HL-60/S4 treated with phorbol 12-myristate 13-acetate at 8.2 ng/mL for 4 days and 3 days (cell line): Measurements from ENCODE around the gene KIF26B.

Experiments used
- in situ Hi-C: fragments of 300-500 bp; cut with MboI; formaldehyde crosslinking; loops from 2 replicates; pipeline ENCODE4 v1.15.0; 2022; ENCODE audit warnings: low sequenced_read_pairs

The KIF26B gene

DNA sequence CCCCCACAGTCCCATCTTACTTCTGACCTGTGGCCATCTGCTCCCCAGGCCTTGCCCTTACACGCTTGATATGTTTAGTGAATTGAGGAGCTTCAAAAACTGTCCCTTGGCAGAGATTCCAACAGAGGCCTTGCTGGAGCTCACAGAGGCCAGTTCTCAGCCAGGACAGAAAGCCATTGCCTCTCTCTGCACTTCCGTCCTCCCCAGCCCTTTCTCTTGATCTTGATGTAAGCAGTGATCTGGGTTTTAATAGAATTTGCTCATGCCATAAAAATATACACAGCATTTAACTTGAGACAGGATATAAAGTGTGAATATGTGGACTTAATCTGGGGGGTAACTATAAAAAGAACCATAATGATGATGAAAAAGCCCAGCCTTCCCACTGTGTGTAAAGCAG, 453.5 kb downstream of the KIF26B start:
- in situ Hi-C loops, result no loop called here

DNA sequence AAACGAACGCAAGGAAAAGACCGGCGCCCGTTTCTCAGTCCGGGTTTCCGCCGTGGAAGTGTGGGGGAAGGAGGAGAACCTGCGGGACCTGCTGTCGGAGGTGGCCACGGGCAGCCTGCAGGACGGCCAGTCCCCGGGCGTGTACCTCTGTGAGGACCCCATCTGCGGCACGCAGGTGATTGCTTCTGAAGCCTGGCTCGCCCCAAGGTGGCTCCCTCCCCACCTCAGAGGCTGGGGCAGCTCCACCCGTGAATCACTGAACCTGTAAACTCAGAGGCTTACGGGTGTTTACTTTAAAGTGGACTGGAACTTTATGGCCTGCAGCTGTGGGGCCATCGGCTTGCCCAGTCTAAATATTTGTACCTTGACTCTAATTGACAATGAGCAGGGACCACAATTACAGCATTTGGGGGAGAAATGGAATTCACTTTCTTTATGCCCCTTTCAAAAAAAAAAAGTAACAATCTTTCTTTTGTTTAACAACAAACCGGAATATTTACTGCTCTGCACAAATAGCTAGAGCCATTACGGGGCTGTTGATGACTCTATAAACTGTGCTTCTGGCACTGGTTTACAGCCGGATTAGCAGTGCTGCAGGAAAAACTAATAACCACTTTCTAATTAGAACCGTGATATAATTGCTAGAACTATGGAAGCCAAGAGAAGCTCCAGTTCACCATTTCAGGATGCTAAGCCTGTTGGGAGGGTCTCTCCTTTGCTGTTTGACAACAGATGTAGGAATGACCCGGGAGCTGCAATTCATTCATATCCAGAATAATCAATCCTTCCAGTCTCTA, 454.8 kb downstream of the KIF26B start:
- in situ Hi-C loops, result no loop called here

DNA sequence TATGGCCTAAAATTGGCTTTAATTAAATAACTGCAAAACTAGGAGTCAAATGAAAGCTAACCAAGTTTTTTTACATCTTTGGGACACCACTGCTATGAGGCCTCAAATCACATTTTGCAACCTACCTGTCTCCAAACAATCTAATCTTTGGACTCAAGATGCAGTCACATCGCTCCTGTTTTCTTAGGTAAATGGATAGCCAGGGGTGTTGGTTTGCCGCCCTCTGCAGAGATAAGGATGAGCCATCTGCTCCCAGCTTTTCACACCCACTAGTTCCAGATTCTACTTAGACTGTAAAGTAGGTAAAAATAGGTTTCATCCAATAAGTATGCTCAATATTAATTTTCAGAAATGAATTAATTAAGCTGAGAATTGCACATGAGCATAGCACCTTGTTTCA, 456.5 kb downstream of the KIF26B start:
- in situ Hi-C loops, result no loop called here

DNA sequence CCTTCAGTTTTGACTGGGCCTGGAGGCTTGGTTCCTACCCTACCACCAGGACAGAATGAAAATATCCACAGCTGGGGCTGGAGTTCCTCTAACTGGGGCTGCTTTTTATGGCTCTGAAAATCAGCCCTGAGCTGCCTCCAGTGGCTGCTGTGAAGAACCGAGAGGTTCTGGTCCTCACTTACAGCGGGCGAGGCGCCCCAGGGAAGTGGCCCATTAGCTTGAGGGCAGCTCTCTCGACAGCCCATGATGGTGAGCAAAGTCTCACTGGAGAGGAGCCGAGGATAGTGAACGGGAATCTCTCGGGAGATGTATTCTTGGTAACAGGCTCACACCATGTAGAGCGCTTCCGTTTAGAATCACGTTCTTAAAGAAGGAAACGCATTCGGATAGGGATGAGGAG, 459.7 kb downstream of the KIF26B start:
- in situ Hi-C loops, result no loop called here

DNA sequence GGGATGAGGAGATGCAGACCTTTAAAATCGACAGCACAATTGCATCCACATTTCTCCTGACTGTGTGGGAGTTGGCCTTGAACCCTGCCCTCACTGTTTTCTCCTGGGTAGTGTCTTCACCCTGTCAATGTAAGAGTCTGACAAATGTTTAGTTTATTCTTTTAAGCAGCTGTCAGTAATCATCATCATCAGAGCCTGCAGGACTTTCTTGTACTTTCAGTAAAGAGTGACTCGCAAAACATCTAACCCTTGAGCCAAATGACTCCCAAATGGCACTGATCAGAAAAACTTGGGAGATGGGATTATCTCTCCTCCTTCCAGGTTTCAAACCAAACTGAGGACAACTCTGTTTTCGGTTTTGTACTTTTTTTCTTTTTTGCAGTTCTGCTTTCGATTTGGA, 460.2 kb downstream of the KIF26B start:
- in situ Hi-C loops, result no loop called here

DNA sequence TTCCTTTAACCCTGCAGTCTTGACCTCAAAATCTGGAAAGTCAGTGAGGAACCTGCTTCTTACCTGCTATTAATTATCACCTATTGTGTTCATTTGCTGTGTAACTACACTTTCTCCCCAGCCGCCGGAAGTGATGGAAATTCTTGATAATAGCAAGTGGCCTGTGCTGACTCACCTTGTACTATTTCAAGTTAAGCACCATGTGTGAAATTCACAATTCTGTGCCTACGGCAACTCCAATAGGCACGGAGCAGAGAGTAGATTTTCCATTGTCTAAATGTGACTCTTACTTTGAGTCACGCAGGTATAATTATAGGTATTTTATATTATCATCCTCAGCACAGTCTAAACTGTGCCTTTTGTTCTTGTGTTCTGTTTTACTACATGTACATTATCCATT, 466.8 kb downstream of the KIF26B start:
- in situ Hi-C loops, result no loop called here

DNA sequence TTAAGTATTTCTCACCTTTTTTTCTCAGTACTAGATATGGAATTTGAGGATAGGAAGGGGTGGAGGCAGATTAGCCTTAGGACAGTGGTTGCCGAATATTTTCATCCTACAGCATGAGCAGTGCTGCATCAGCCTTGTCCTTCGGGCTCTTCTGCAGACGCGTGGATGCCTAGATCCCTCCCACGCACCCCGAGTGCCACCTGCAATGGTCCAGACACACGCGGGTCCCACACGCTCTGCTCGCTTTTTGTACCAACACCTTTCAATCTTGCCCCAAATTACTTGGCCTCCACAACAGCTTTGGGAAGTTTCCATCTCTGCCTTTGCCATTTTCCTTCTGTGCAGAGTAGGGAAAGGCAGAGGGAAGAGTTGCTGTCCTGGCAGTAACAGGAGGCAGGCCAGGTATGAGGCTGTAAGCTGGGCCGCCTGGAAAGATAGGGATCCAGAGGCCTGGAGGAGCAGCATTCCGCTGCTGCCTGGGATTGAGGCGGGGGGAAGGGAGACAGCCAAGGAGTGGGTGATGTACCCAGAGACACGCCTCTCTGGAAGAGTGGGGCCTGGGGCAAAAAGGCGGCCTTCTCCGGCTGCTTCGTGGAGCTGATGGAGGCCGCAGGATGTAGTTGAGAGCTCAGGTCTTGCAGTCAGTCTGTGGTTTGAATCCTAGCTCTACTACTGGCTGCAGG, 467.7 kb downstream of the KIF26B start:
- in situ Hi-C loops, result no loop called here

DNA sequence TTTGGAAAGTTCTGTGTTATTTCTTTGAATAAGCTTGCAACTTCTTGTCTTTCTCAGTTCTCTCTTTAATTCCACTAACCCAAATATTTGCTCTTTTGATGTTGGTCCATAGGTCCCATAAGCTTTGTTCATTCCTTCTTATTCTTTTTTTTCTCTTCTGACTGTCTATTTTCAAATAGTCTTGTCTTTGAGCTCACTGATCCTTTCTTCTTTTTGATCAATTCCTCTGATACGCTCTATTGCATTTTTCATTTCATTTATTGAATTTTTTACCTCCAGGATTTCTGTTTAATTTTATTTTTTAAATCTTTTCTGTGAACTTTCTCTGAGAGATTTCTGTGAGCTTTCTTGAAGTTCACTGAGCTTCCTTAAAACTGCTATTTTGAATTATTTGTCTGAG, 486.6 kb downstream of the KIF26B start:
- in situ Hi-C loops, result no loop called here

DNA sequence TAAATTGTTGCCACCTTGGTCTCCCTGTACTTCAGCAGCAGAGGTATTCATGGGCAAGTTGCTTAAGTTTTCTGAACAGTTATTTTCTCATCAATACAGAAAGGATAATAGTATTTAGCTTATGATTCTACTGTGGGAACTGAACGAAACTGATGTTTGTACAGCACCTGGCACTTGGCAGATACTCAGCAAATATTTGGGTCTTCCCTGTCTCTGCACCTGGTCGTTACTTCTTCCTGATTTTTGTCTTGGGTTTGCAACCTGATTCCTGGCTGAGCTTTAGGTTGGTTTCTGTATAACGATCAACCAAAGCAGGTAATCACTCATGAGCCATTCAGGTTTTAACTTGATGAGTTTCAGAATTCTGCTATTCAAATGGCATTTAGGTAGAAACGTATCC, 490.6 kb downstream of the KIF26B start:
- in situ Hi-C loops, result no loop called here

DNA sequence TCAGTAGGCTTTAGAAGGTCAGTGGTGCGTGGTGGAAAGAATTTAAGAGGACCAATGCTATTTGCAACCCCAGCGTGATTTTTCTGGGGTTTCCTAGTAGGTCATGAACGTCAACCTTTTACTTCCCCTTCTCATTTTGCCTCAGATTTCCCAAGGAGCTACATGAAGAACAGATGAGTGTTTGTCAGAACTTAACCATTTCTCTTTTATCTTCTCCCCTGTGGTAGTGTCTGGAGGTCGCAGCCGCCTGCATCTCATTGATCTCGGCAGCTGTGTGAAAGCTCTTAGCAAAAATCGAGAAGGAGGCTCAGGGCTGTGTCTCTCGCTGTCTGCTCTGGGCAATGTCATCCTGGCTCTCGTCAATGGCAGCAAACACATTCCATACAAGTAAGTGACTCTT, 491.1 kb downstream of the KIF26B start:
- in situ Hi-C loops, result no loop called here

DNA sequence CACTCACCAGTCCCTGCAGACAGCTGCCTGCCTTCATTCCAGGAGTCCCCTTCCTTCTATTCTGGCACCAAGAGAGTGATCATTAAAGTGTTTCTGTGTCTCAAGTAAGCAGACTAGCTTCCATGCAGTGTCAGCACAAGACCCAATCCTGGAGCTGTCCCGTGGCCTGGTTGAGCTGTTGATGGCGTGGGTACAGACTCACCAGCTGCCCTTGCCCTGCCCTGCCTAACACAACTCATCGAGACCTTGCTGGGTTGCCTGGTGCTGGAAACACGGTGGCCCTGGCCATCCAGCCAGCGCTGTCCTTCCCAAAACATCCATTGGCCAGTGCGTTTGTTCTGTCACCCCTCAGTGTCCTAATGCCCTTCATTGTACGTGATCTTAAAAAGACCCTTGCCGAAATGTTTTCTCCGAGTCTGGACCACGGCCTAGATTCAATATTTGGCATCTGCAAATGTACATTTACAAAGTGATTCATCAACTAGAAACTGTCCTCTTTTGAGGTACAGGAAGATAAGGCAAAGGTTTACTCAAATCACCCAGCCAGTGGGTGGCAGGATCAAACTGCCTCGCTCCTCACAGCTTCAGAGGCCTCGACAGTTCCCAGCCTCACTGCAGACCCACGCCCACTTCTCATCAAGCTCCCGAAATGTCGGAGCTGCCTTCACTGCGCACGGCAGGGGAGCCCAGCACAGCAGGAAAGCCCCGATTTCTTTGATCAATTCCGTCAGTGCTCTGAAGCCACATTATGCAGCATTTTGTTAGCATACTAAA, 494.2 kb downstream of the KIF26B start:
- in situ Hi-C loops, result no loop called here

DNA sequence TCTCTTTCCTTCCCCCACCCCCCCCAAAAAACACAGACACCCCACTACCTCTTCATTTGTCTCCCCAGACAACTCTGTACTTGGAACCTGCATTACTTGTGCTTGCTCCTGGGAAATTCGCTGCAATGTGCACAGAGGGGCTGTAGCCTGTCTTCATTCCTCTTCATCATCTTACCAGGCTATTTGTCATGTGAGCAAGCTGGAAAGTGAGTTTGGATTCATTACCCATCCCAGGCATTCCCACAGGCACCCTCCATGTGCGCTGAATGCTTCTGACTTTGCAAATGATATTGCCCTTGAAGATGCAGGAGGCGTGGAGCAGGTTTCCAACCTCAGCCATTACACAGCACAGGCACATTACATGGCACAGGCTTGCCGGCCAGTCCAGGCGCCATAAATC, 494.9 kb downstream of the KIF26B start:
- in situ Hi-C loops, result no loop called here

DNA sequence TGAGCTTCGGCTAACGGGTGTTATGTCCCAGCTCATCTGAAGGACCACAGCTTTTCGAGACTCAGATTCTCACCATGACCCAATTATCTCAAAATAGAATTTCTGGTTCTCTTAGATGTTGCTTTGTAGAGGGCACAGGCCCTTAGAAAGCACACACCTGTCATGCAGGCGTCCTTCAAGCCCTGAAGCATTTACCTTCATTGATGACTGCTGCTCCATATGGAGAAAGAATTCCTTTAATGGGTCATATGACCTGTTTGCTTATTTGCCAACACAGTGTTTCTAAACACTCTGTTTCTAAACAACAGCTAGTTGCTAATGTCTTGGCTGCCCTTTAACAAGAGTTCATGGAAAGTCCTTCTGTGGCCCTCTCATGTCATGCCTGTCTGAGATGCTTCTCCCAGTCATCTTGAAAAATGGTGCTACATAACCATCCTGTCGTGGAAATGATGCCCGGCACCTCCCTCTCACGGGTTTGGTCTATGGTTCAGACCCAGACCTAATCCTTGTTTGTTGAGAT, 495.7 kb downstream of the KIF26B start:
- in situ Hi-C loops, result no loop called here

DNA sequence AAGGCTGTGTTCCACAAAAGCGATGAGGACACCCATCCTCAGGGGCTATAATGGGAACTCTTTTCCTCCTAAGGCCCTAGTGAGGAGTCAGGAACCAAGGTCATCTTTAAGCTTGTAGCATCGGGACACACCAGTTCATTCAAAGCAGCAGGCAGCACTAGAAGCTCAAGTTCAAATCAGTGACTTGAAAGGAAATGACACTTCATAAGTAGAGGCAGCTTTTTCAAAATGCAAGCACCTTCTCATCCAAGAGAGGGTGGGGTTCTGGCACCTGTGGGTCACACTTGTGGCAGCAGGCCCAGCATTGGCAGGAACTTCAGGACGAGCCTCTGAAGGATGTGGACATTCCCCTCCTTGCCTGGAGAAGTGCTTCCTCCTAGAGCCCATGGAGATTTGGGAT, 496.3 kb downstream of the KIF26B start:
- in situ Hi-C loops, result no loop called here

DNA sequence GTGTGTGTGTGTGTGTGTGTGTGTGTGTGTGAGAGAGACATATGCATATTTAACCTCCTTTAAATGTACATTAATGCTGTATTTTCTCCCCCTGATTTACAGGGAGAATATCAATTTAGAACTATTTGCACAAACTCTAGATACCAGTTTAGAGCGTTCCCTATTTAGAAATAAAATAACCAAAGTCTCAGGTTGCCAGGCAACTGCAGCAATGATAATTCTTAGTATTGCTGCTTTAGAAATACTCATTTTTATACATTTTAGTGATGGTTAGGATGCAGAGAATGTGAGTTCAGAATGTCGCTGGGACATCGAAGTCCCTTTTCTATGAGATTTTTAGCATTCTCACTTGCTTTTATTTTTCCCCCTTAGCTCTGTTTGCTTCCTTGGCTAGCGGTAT, 497.3 kb downstream of the KIF26B start:
- in situ Hi-C loops, result no loop called here

DNA sequence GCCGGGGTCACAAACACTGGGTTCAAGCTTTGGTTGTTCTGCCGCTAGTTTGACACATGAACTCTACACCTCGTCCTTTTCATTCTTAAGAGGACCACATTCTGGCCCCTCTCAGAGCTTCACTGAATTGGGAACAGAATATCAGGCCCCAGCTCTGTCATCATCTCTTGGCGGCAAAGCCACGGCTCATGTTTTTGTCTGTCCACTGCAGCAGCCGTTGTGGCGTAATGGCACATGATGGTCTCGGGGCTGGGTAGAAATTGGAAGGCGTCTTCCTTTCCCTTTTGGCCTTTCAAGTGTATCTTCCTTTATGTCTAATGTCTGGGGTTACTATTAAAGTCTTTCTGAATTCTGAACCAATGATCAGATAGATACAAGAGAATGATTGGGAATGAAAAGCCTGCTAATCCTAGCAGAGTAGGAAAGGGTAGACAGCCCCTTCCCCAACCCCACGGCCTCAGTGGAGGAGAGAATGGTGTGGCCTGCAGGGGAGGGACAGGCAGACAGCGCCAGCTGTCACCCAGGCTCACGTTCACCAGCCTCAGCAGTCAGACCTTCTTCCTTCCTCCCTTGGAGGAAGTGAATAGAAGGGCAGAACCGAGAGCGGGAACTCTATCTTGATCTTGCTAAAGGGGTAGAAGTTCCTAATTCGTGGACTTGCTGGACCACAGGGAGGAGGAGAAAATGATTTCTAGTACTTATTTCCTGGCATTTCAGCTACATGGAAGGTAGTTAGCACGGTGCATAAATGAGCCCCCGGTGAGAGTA, 498.1 kb downstream of the KIF26B start:
- in situ Hi-C loops, result no loop called here

DNA sequence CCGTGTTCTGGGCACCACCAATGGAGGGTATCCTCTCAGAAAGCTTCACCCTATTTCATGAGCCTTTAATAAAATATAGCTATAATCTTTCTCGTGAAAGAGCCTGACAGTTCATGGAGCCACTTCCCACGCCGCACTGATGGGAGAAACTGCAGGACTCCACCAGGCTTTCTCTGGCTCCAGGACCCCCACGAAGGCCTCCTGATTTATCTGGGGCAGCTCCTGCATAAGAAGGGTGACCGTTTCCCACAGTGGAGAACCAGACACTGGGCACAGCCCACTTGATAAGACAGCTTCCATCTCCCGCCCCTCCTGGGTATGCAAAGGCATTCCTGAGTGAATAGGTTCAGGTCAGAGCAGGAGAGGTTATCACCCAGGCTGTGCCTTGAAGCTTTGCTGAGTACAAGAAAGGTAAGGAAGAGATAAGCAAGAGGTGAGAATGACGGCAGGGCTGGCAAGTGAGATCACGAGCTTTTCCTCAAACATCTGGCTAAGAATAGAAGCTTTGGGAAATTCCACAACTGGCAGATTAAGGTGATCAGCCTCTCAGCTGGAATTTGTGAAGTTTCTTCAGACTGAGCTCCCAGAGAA, 499.8 kb downstream of the KIF26B start:
- in situ Hi-C loops, result no loop called here

DNA sequence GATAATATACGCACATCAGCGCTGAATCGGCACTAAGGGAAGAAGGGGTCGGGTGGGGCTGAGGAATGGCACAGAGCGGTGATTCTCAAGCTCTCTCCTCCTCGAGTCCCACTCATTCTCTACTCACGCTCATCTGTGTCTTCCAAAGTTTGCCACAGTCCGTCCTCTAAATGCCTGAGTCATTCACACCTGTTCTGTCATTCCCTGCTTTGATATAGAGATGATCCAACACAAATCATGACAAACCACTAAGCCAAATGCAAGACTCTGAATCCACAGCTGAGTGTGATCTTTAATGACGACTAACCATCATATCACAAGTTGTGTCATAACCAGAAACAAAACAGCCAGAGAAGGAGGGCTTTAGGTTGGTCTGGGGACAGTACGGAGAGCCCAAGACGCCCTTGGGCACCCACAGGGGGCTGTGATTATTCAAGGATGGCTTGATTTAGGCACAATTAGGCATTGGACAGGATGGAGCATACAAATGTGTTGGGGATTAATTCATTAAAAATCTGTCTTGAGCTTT, 501.5 kb downstream of the KIF26B start:
- in situ Hi-C loops, result no loop called here

DNA sequence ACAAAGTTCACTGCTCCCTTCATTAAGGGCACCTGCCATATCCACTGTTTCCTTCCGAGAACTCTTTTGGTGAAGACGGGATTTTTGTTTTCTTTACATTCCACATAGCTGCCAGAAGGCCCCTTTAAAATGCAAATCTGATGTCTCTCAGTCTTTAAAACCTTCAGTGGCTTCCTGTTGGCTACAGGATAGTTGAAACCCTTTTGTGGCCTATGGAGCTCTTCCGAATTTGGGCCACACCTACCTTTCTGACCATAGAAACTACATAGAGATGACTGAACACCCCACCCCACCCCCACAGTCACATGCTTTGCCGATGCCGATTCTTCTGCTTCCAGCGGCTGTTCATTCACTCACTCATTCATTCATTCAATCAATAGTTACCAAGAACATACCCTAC, 502.6 kb downstream of the KIF26B start:
- in situ Hi-C loops, result no loop called here

DNA sequence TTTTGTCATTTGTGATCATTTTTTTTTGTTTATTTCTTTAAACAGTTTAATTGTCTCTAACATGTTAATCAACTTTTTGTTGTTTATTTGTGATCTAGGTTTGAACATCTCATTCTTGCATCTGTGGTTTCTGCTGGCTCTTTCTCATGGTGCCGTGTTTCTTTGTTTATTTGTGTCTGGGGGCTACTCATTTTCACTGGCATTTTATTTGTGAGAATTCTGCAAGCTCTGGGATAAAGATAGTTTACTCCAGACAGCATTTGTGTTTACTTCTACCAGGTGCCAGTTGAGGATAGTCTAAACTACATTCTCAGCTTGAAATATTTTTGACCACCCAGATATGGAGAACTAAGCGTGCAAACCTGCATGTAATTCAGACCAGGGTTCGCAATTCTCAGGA, 508.6 kb downstream of the KIF26B start:
- in situ Hi-C loops, result no loop called here
